Loucy (cell line): ENCODE measurements around the gene PRLR.

Experiments
- H2AFZ ChIP-seq: fragments of 200-600 bp; sonication (generic); 2 replicates; pipeline ENCODE4 v1.6.0; 2016; ENCODE audit warnings: antibody characterized with exemption, mild to moderate bottlenecking, low read length, moderate library complexity
- H3F3A ChIP-seq: fragments of 200-600 bp; 2 replicates; pipeline ENCODE4 v1.6.0; 2016; ENCODE audit warnings: antibody characterized with exemption, low read depth, mild to moderate bottlenecking
- H3K27me3 ChIP-seq: fragments of 200-600 bp; sonication (generic); 2 replicates; pipeline ENCODE4 v1.6.1; 2014; ENCODE audit warnings: low read length, mild to moderate bottlenecking; ENCODE audit not compliant: insufficient read depth, poor library complexity, severe bottlenecking
- H3K36me3 ChIP-seq: fragments of 200-600 bp; sonication (generic); 2 replicates; pipeline ENCODE4 v1.6.1; 2016; ENCODE audit warnings: low read length; ENCODE audit not compliant: insufficient read depth
- H3K4me1 ChIP-seq: fragments of 200-600 bp; sonication (generic); 2 replicates; pipeline ENCODE4 v1.5.1; 2014; ENCODE audit warnings: low read length, mild to moderate bottlenecking; ENCODE audit not compliant: insufficient read depth, poor library complexity, severe bottlenecking
- H3K4me2 ChIP-seq: fragments of 200-600 bp; sonication (generic); 2 replicates; pipeline ENCODE4 v1.6.0; 2014; ENCODE audit warnings: antibody characterized with exemption, low read length, low read depth, mild to moderate bottlenecking; ENCODE audit not compliant: poor library complexity, severe bottlenecking
- H3K4me3 ChIP-seq: fragments of 200-600 bp; sonication (generic); 2 replicates; pipeline ENCODE4 v1.5.1; 2014; ENCODE audit warnings: low read length, mild to moderate bottlenecking, mixed read lengths; ENCODE audit not compliant: poor library complexity, severe bottlenecking
- H3K79me2 ChIP-seq: fragments of 200-600 bp; sonication (generic); 2 replicates; pipeline ENCODE4 v1.6.1; 2014; ENCODE audit warnings: low read length; ENCODE audit not compliant: insufficient read depth
- H3K9ac ChIP-seq: fragments of 200-600 bp; sonication (generic); 2 replicates; pipeline ENCODE4 v1.6.0; 2014; ENCODE audit warnings: mild to moderate bottlenecking, low read depth, low read length, moderate library complexity; ENCODE audit not compliant: poor library complexity, severe bottlenecking
- H3K9me2 ChIP-seq: fragments of 200-600 bp; sonication (generic); replicated peaks from 2 replicates; pipeline ENCODE4 v1.6.1; 2016; ENCODE audit warnings: low read depth, low read length, mixed read lengths
- H3K9me3 ChIP-seq: fragments of 200-600 bp; sonication (generic); 2 replicates; pipeline ENCODE4 v1.6.1; 2014; ENCODE audit warnings: mild to moderate bottlenecking, antibody characterized with exemption, low read length, low read depth; ENCODE audit not compliant: insufficient read depth
- H4K20me1 ChIP-seq: fragments of 200-600 bp; sonication (generic); 2 replicates; pipeline ENCODE4 v1.6.0; 2014; ENCODE audit warnings: antibody characterized with exemption, low read length, mild to moderate bottlenecking; ENCODE audit not compliant: insufficient read depth, poor library complexity, severe bottlenecking
- EZH2phosphoT487 ChIP-seq: fragments of 200-600 bp; IDR thresholded peaks from 2 replicates; pipeline ENCODE4 v1.6.1; 2018; ENCODE audit warnings: antibody characterized with exemption, mild to moderate bottlenecking, moderate library complexity, borderline replicate concordance
- TF ChIP-seq, protein P1 (sequence below): fragments of 200-600 bp; sonication (generic); conservative IDR thresholded peaks from 2 replicates; pipeline ENCODE4 v1.5.1; 2014; ENCODE audit warnings: mild to moderate bottlenecking, antibody characterized with exemption, low read length

Gene PRLR

DNA sequence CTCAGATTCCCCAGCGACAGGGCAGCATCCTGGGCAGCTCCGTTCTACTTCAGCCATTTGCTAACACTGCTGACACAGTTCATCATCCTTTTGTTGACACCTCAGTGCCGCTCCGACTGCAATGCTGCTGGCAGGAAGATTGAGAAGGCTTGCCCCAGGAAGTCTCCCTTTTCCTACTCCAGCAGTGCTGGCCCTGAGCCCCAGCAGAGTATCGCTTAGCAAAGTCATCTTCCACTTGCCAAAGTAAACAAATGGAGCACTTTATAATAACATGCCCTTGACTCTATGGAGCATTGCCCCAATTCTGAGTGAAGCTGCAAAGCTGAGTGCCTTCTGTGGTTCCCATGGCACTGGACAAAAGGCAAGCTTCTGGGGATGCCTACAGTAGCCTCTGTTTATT lies 32.2 kb downstream of the PRLR start:
- no peaks in the 10 kb centered on the region for H3K9me3 ChIP-seq
- no peaks in the 10 kb centered on the region for H3F3A ChIP-seq
- H3K79me2 ChIP-seq, result no peaks in the 10 kb centered on the region
- no peaks in the 10 kb centered on the region for H4K20me1 ChIP-seq
- no peak overlapping the region for H3K9ac ChIP-seq
- TF ChIP-seq EZH2phosphoT487, result no peak
- TF ChIP-seq, protein P1, sequence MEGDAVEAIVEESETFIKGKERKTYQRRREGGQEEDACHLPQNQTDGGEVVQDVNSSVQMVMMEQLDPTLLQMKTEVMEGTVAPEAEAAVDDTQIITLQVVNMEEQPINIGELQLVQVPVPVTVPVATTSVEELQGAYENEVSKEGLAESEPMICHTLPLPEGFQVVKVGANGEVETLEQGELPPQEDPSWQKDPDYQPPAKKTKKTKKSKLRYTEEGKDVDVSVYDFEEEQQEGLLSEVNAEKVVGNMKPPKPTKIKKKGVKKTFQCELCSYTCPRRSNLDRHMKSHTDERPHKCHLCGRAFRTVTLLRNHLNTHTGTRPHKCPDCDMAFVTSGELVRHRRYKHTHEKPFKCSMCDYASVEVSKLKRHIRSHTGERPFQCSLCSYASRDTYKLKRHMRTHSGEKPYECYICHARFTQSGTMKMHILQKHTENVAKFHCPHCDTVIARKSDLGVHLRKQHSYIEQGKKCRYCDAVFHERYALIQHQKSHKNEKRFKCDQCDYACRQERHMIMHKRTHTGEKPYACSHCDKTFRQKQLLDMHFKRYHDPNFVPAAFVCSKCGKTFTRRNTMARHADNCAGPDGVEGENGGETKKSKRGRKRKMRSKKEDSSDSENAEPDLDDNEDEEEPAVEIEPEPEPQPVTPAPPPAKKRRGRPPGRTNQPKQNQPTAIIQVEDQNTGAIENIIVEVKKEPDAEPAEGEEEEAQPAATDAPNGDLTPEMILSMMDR, result no peak
- H2AFZ ChIP-seq, result peak overlapping the region; percentile 57; the same call in 1 of the 2 replicates
- no peaks in the 10 kb centered on the region for H3K36me3 ChIP-seq
- no peaks in the 10 kb centered on the region for H3K9me2 ChIP-seq
- peaks cover 12% of the 10 kb centered on the region for H3K4me1 ChIP-seq
- no peaks in the 10 kb centered on the region for H3K27me3 ChIP-seq
- H3K4me2 ChIP-seq, result peak overlapping the region; percentile 15
- no peak overlapping the region for H3K4me3 ChIP-seq

DNA sequence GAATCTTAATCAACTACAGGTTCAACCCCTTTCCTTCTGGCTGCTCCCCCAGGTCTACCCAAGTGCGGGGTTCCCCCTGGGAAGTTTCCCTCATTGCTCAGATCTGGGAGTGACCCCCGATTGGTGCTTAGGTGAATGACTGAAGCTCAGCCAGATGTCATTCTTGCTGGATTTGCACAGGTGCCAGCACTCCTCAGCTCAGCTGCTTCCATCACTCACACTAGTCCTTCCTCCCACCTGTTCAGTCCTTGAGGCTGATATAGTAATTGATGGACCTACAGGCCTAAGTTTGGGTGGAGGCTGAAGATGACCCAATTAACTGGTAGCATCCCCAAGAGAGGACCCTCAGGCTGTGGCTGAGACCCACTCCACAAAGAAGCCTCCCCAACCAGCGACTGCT lies 32.9 kb downstream of the PRLR start:
- Histone ChIP-seq H4K20me1 (no peaks in the 10 kb centered on the region), H3K4me2 (no peak overlapping the region), H3F3A (no peaks in the 10 kb centered on the region), H2AFZ (no peak overlapping the region), H3K36me3 (no peaks in the 10 kb centered on the region), H3K9me2 (no peaks in the 10 kb centered on the region), H3K27me3 (no peaks in the 10 kb centered on the region), H3K4me3 (no peak overlapping the region), H3K79me2 (no peaks in the 10 kb centered on the region), H3K4me1 (peaks cover 12% of the 10 kb centered on the region), H3K9ac (no peak overlapping the region), H3K9me3 (no peaks in the 10 kb centered on the region)
- TF ChIP-seq, protein P1, result no peak
- TF ChIP-seq EZH2phosphoT487, result no peak

DNA sequence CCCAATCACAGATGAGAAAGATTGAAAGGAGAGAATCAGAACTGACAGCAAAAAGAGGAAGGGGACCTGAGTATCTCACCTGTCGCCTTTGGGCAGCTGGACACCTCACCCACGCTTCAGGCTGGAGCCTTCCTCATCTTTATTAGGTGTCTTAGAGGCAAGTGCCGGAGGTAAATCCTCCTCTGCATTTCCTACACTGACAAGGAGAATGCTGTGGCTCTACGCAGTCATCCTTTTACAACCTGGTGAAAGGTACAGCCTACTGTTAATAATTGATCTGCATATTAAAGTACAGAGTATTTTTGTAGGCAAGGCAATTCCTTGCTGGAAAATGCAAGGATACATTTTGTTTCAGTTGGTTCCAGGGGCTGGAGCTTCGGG lies 34.8 kb downstream of the PRLR start:
- H3K36me3 ChIP-seq, result no peaks in the 10 kb centered on the region
- H3F3A ChIP-seq, result no peaks in the 10 kb centered on the region
- H3K79me2 ChIP-seq, result no peaks in the 10 kb centered on the region
- no peak for TF ChIP-seq EZH2phosphoT487
- TF ChIP-seq, protein P1, result no peak
- no peaks in the 10 kb centered on the region for H4K20me1 ChIP-seq
- no peaks in the 10 kb centered on the region for H3K9me2 ChIP-seq
- no peak overlapping the region for H3K4me3 ChIP-seq
- H2AFZ ChIP-seq, result no peak overlapping the region
- H3K9ac ChIP-seq, result no peak overlapping the region
- no peaks in the 10 kb centered on the region for H3K27me3 ChIP-seq
- H3K9me3 ChIP-seq, result no peaks in the 10 kb centered on the region
- no peak overlapping the region for H3K4me2 ChIP-seq
- peaks cover 12% of the 10 kb centered on the region for H3K4me1 ChIP-seq
